Measurements from ENCODE around the gene SPECC1. TPM values are rescaled to one million over a fixed set of nuclear protein-coding genes. Genes with fewer than 3 reads are reported as not detected.
"Not testable (repeated sequence)": the region's sequence is repeated elsewhere in the genome, so short reads cannot be mapped to it uniquely, and the experiment has no call there.

The SPECC1 gene
- total and polyA plus RNA-seq, 5 experiments from 2014 or later, result 1.8 to 4.7 (median 2.5) TPM

- ATAC-seq, result no peak
- Mint-ChIP-seq H3K36me3 (no peaks in the 10 kb centered on the region), H3K27ac (no peak overlapping the region), H3K4me3 (no peak overlapping the region), H3K9me3 (no peaks in the 10 kb centered on the region), H3K27me3 (peaks cover 0 to 6% (median 2%) of the 10 kb centered on the region in 5 donors), H3K4me1 (peaks cover 10 to 22% (median 12%) of the 10 kb centered on the region in 4 donors)
- POLR2A ChIA-PET, result no interaction called here
- no peak for DNase-seq
Observed at GRCh38 chr17:20224379-20224778, 215.2 kb downstream of the SPECC1 start.

GRCh38 chr17:20225162-20226115, 216.3 kb downstream of the SPECC1 start:
- Mint-ChIP-seq H3K4me3 (no peak overlapping the region), H3K36me3 (no peaks in the 10 kb centered on the region), H3K27ac (peak overlapping the region in 1 of 10 donors; percentile 4), H3K27me3 (peaks cover 0 to 6% (median 2%) of the 10 kb centered on the region in 5 donors), H3K4me1 (peaks cover 10 to 32% (median 14%) of the 10 kb centered on the region in 4 donors), H3K9me3 (no peaks in the 10 kb centered on the region)
- POLR2A ChIA-PET, result no interaction called here
- no peak for ATAC-seq
- no peak for DNase-seq

- H3K4me3 Mint-ChIP-seq, result peak overlapping the region in 4 of 10 donors; percentile 5 to 58 (median 36)
- no peaks in the 10 kb centered on the region for H3K9me3 Mint-ChIP-seq
- ATAC-seq (peak; percentile 99 to 100), DNase-seq (peak; percentile 67 to 89 (median 78))
- H3K27ac Mint-ChIP-seq, result peak overlapping the region in 4 of 10 donors; percentile 31 to 88 (median 72)
- H3K27me3 Mint-ChIP-seq, result peaks cover 0 to 6% (median 2%) of the 10 kb centered on the region in 5 donors
- H3K36me3 Mint-ChIP-seq, result no peaks in the 10 kb centered on the region
- POLR2A ChIA-PET, result interaction anchor here (0.6 to 1.9 kb wide), 5 partner anchors 18 to 93 kb away, joined by 3 to 10 read pairs (median 4); no protein-coding TSS in a partner anchor
- H3K4me1 Mint-ChIP-seq, result peaks cover 10 to 41% (median 17%) of the 10 kb centered on the region in 4 donors
Observed at GRCh38 chr17:20226814-20227482, 217.8 kb downstream of the SPECC1 start.

GRCh38 chr17:20227720-20228370, 218.7 kb downstream of the SPECC1 start:
- H3K27ac Mint-ChIP-seq, result peak overlapping the region in 3 of 10 donors; percentile 4 to 41 (median 40)
- H3K36me3 Mint-ChIP-seq, H3K27me3 Mint-ChIP-seq, DNase-seq, H3K4me3 Mint-ChIP-seq, H3K9me3 Mint-ChIP-seq, ATAC-seq: not testable (repeated sequence)
- POLR2A ChIA-PET, result interaction anchor here (1.9 kb wide), 1 partner anchor 35 kb away, joined by 4 read pairs; no protein-coding TSS in a partner anchor
- peaks cover 16 to 50% (median 23%) of the 10 kb centered on the region in 4 donors for H3K4me1 Mint-ChIP-seq

- no peaks in the 10 kb centered on the region for H3K9me3 Mint-ChIP-seq
- H3K4me1 Mint-ChIP-seq, result peaks cover 16 to 53% (median 24%) of the 10 kb centered on the region in 4 donors
- ATAC-seq (no peak), DNase-seq (no peak)
- peaks cover 0 to 6% (median 2%) of the 10 kb centered on the region in 5 donors for H3K27me3 Mint-ChIP-seq
- POLR2A ChIA-PET, result no interaction called here
- no peak overlapping the region for H3K4me3 Mint-ChIP-seq
- H3K36me3 Mint-ChIP-seq, result no peaks in the 10 kb centered on the region
- H3K27ac Mint-ChIP-seq, result peak overlapping the region in 4 of 10 donors; percentile 4 to 41 (median 24)
Observed at GRCh38 chr17:20228410-20228809, 219.3 kb downstream of the SPECC1 start.

GRCh38 chr17:20228860-20229259, 219.7 kb downstream of the SPECC1 start:
- H3K27me3 Mint-ChIP-seq, result peaks cover 0 to 5% (median 0%) of the 10 kb centered on the region in 5 donors
- no peaks in the 10 kb centered on the region for H3K9me3 Mint-ChIP-seq
- ATAC-seq, result no peak
- no peak overlapping the region for H3K4me3 Mint-ChIP-seq
- no peaks in the 10 kb centered on the region for H3K36me3 Mint-ChIP-seq
- POLR2A ChIA-PET, result no interaction called here
- peaks cover 17 to 58% (median 28%) of the 10 kb centered on the region in 4 donors for H3K4me1 Mint-ChIP-seq
- H3K27ac Mint-ChIP-seq, result peak overlapping the region in 1 of 10 donors; percentile 15
- no peak for DNase-seq

- ATAC-seq, result no peak
- H3K36me3 Mint-ChIP-seq, result no peaks in the 10 kb centered on the region
- H3K4me1 Mint-ChIP-seq, result peaks cover 25 to 78% (median 44%) of the 10 kb centered on the region in 4 donors
- no peak overlapping the region for H3K4me3 Mint-ChIP-seq
- peak overlapping the region in 2 of 10 donors; percentile 10 to 34 for H3K27ac Mint-ChIP-seq
- DNase-seq, result no peak
- H3K27me3 Mint-ChIP-seq, result no peaks in the 10 kb centered on the region
- POLR2A ChIA-PET, result interaction anchor here (0.6 to 1.4 kb wide), 2 partner anchors 44 to 86 kb away, joined by 3 to 4 read pairs; no protein-coding TSS in a partner anchor
- H3K9me3 Mint-ChIP-seq, result peaks cover 0 to 4% (median 0%) of the 10 kb centered on the region in 9 donors
Observed at GRCh38 chr17:20230924-20231323, 221.8 kb downstream of the SPECC1 start.

GRCh38 chr17:20232611-20233010, 223.5 kb downstream of the SPECC1 start:
- ATAC-seq (no peak), DNase-seq (no peak)
- POLR2A ChIA-PET, result interaction anchor here (1.3 to 1.5 kb wide), 2 partner anchors 14 to 35 kb away, joined by 4 to 6 read pairs; no protein-coding TSS in a partner anchor
- Mint-ChIP-seq H3K4me1 (peaks cover 21 to 75% (median 34%) of the 10 kb centered on the region in 4 donors), H3K9me3 (peaks cover 0 to 4% (median 0%) of the 10 kb centered on the region in 9 donors), H3K27ac (peak overlapping the region in 3 of 10 donors; percentile 35 to 75 (median 53)), H3K27me3 (no peaks in the 10 kb centered on the region), H3K4me3 (peak overlapping the region in 1 of 10 donors; percentile 22), H3K36me3 (no peaks in the 10 kb centered on the region)

GRCh38 chr17:20234276-20234675, 225.1 kb downstream of the SPECC1 start:
- DNase-seq, result peak in 9 of 10 donors; percentile 22 to 84 (median 59)
- Mint-ChIP-seq H3K4me1 (peaks cover 18 to 63% (median 33%) of the 10 kb centered on the region in 4 donors), H3K27me3 (no peaks in the 10 kb centered on the region), H3K4me3 (peak overlapping the region; percentile 27 to 78 (median 62)), H3K27ac (peak overlapping the region; percentile 26 to 94 (median 78)), H3K9me3 (peaks cover 0 to 4% (median 0%) of the 10 kb centered on the region in 9 donors), H3K36me3 (no peaks in the 10 kb centered on the region)
- POLR2A ChIA-PET, result interaction anchor here (0.7 to 4.3 kb wide), 5 partner anchors 12 to 42 kb away, joined by 3 to 18 read pairs (median 5); no protein-coding TSS in a partner anchor
- ATAC-seq, result peak; percentile 98 to 99

GRCh38 chr17:20235747-20236146, 226.6 kb downstream of the SPECC1 start:
- POLR2A ChIA-PET, result interaction anchor here (4.3 kb wide), 1 partner anchor 11 kb away, joined by 18 read pairs; no protein-coding TSS in a partner anchor
- peak overlapping the region in 3 of 10 donors; percentile 16 to 94 (median 25) for H3K27ac Mint-ChIP-seq
- no peaks in the 10 kb centered on the region for H3K36me3 Mint-ChIP-seq
- peaks cover 18 to 53% (median 31%) of the 10 kb centered on the region in 4 donors for H3K4me1 Mint-ChIP-seq
- H3K27me3 Mint-ChIP-seq, result no peaks in the 10 kb centered on the region
- no peak overlapping the region for H3K4me3 Mint-ChIP-seq
- H3K9me3 Mint-ChIP-seq, result peaks cover 0 to 4% (median 0%) of the 10 kb centered on the region in 9 donors
- ATAC-seq, result no peak
- no peak for DNase-seq

- no peaks in the 10 kb centered on the region for H3K36me3 Mint-ChIP-seq
- ATAC-seq, result no peak
- H3K27me3 Mint-ChIP-seq, result no peaks in the 10 kb centered on the region
- no peak overlapping the region for H3K4me3 Mint-ChIP-seq
- peaks cover 21 to 49% (median 29%) of the 10 kb centered on the region in 4 donors for H3K4me1 Mint-ChIP-seq
- no peak for DNase-seq
- peak overlapping the region in 1 of 10 donors; percentile 32 for H3K27ac Mint-ChIP-seq
- POLR2A ChIA-PET, result interaction anchor here (0.5 to 4.3 kb wide), 3 partner anchors 10 to 29 kb away, joined by 3 to 18 read pairs (median 4); no protein-coding TSS in a partner anchor
- H3K9me3 Mint-ChIP-seq, result peaks cover 0 to 4% (median 0%) of the 10 kb centered on the region in 9 donors
Observed at GRCh38 chr17:20236578-20237227, 227.5 kb downstream of the SPECC1 start.

All from naive thymus-derived CD8-positive, alpha-beta T cell (primary cell).